Mucosa of descending colon (tissue), 3 donors: ENCODE results near the gene KIF21B. TPM values are rescaled to one million over a fixed set of nuclear protein-coding genes. Genes with fewer than 3 reads are reported as not detected.

ENCODE experiments used
- ATAC-seq: fragments of 200-7000 bp; cut with Tn5 transposase; one replicate; pipeline ENCODE4 v1.9.1; 2020; ENCODE audit warnings: mild to moderate bottlenecking, moderate library complexity
- DNase-seq, 3 donors: peaks; one replicate each; pipeline ENCODE4 v3.0.0-alpha.2; 2020
- H3K36me3 ChIP-seq: fragments of 200-600 bp; one replicate; pipeline ENCODE4 v1.8.0; 2021; ENCODE audit warnings: low read depth, mild to moderate bottlenecking
- H3K4me1 ChIP-seq: fragments of 200-600 bp; one replicate; pipeline ENCODE4 v1.8.0; 2021; ENCODE audit warnings: low read depth, mild to moderate bottlenecking
- H3K4me3 ChIP-seq: fragments of 200-600 bp; one replicate; pipeline ENCODE4 v1.8.0; 2021; ENCODE audit warnings: mild to moderate bottlenecking
- H3K9me3 ChIP-seq: fragments of 200-600 bp; one replicate; pipeline ENCODE4 v1.8.0; 2021; ENCODE audit warnings: mild to moderate bottlenecking
- intact Hi-C, 2 donors: fragments of 100-400 bp; cut with DNase I in 1 of 2; cut with micrococcal nuclease in 1 of 2; formaldehyde crosslinking; loops; one replicate each; pipeline versions ENCODE4 v1.11.0 to v1.11.1; 2022; cut with DNase I, micrococcal nuclease
- total RNA-seq, 3 donors: library from RNA; stranded (reverse); fragmentation: NEBNext Ultra II Directional in 2 of 3; extraction: Animal tissue kit (Norgen Biotek cat#: 25700) in 2 of 3; gene quantifications; one replicate each; pipeline versions ENCODE4 v1.2.1 to v1.2.4, GENCODE V29; 2021 to 2023
- TF ChIP-seq, protein P1 (sequence below): fragments of 200-600 bp; IDR thresholded peaks from one replicate; pipeline ENCODE4 v1.8.0; 2022; ENCODE audit warnings: antibody characterized with exemption, mild to moderate bottlenecking
- donor health status: DM: no; HTN: no; CAD: no; lungs with moderate emphysema.
- donor health status: DM: no; HTN: no; CAD: no.
- donor health status: DM: no; HTN: yes; CAD: no.

Gene KIF21B
- total RNA-seq, 3 donors from 2014 or later = 3.2 to 10.5 (median 4.0) TPM

DNA sequence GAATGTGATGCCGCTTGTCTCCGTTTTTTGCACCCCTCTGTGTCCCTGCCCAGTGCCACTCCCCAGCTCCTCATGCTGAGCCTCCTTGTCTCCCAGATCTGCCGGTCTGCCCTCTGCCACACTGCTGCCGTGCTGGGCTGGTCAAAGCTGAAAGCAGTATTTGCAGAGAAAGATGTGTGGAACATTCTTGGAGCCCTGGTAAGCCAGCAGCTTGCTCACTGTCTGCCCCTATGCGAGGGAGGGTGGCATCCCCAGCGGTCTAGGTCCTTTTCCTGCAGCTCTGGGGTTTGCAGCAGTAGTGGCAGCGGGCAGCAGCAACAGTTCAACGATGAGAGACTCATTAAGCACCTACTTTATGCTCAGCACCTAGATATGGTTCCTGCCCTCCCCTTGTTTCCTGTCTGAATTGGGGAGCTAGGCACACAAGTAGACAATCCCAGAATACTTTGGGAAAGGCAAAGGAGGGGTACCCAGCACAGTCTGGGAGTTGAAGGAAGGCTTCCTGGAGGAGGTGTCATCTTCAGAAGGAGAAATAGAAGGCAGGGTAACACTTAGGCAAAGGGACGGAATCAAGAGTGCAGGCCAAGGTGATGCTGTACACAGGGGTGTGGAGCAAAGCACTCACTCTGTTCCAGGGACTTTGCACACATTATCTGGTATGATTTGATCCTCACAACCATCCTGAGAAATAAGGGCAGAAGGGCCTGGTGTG, 63.1 kb downstream of the KIF21B start:
- no peak for ATAC-seq
- H3K9me3 ChIP-seq = no peaks in the 10 kb centered on the region
- no peak for DNase-seq

DNA sequence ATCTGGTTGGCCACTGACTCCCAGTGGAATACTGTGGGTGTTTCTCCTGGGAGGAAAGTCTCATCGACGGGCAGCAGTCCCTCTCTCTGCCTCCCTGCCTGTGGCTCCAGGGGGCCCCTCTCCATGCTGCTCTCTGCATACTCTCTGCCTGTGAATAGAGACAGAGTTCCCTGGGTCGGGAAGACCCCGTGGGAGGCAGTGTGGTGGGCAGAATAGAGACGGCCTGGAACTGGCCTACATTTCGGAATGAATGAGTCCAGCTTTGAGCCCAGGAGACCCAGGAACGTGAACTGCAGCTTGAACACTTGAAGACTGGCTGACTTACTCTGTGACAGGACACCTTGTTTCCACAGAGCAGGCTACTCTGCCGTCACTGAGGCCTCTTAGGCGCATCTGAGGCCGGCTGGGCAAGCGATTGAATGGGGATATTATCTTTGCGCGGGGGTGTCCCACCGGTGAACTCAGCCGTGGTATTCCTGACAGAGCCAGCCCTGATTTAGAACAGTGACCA, 64.0 kb downstream of the KIF21B start:
- H3K4me3 ChIP-seq = no peak overlapping the region
- ATAC-seq = no peak
- intact Hi-C loops = no loop called here
- H3K4me1 ChIP-seq = no peaks in the 10 kb centered on the region
- TF ChIP-seq, protein P1, sequence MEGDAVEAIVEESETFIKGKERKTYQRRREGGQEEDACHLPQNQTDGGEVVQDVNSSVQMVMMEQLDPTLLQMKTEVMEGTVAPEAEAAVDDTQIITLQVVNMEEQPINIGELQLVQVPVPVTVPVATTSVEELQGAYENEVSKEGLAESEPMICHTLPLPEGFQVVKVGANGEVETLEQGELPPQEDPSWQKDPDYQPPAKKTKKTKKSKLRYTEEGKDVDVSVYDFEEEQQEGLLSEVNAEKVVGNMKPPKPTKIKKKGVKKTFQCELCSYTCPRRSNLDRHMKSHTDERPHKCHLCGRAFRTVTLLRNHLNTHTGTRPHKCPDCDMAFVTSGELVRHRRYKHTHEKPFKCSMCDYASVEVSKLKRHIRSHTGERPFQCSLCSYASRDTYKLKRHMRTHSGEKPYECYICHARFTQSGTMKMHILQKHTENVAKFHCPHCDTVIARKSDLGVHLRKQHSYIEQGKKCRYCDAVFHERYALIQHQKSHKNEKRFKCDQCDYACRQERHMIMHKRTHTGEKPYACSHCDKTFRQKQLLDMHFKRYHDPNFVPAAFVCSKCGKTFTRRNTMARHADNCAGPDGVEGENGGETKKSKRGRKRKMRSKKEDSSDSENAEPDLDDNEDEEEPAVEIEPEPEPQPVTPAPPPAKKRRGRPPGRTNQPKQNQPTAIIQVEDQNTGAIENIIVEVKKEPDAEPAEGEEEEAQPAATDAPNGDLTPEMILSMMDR = no peak
- no peak for DNase-seq
- H3K36me3 ChIP-seq = no peaks in the 10 kb centered on the region
- no peaks in the 10 kb centered on the region for H3K9me3 ChIP-seq

More for the DNA sequence above, 63.1 kb downstream of the KIF21B start:
- Histone ChIP-seq H3K36me3 (no peaks in the 10 kb centered on the region), H3K4me3 (no peak overlapping the region), H3K4me1 (no peaks in the 10 kb centered on the region)
- intact Hi-C loops = no loop called here
- TF ChIP-seq, protein P1 = no peak

DNA sequence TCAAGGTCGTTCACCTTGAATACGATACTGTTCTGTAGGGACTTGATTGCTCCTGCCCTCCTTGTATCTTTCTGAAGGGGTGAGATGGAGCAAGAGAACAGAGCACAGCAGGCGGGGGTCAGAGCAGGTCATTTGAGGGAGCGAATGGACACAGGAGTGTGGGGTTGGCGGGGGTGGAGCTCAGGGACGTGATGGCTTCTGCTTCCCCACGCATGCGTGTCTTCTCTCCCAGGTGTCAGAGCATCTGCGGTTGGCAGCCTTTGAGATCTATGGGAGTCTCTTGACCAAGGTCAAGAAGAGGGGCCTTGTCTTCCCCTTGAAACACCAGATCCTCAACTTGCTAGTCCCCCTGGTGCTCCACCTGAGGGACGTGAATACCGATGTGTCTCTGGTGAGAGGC, 64.9 kb downstream of the KIF21B start:
- Histone ChIP-seq H3K9me3 (no peaks in the 10 kb centered on the region), H3K4me1 (no peaks in the 10 kb centered on the region), H3K36me3 (no peaks in the 10 kb centered on the region), H3K4me3 (no peak overlapping the region)
- DNase-seq (no peak), ATAC-seq (no peak)
- intact Hi-C loops = no loop called here
- TF ChIP-seq, protein P1 = no peak

- TF ChIP-seq, protein P1 = no peak
- intact Hi-C loops = no loop called here
- no peak overlapping the region for H3K4me3 ChIP-seq
- no peaks in the 10 kb centered on the region for H3K9me3 ChIP-seq
- H3K4me1 ChIP-seq = no peaks in the 10 kb centered on the region
- DNase-seq = no peak
- no peaks in the 10 kb centered on the region for H3K36me3 ChIP-seq
- ATAC-seq = no peak
Observed at GRCh38 chr1:200954434-200954833, 69.1 kb downstream of the KIF21B start.

DNA sequence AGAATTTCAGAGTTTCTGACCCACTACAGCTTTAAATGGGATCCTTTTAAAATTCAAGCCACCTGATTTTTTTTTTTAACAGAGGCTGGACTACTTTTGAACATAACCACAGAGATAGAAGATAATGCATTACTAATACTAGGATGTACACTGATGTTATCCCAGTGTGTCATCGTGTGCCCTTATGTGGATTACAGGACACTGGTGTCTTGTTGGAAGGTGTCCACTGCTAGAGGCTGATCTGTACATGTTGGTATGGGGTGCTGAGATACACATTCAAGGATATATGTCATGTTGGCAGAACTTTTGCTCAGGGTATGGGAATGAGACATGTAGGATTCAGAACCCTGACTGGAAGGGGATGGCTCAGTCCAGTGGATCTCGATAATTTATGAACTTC, 72.5 kb downstream of the KIF21B start:
- TF ChIP-seq, protein P1 = no peak
- DNase-seq = no peak
- Histone ChIP-seq H3K36me3 (no peaks in the 10 kb centered on the region), H3K4me1 (no peaks in the 10 kb centered on the region), H3K9me3 (no peaks in the 10 kb centered on the region), H3K4me3 (no peak overlapping the region)
- ATAC-seq = no peak
- intact Hi-C loops = no loop called here
